ENCODE results near the gene CFAP65. TPM values are rescaled to one million over a fixed set of nuclear protein-coding genes. Genes with fewer than 3 reads are reported as not detected.

CFAP65 gene
- polyA plus RNA-seq, 3 donors, result not detected

- Mint-ChIP-seq H3K4me1 (peaks cover 13% of the 10 kb centered on the region), H3K27ac (no peak overlapping the region), H3K9me3 (peaks cover 0 to 28% (median 7%) of the 10 kb centered on the region in 7 donors), H3K27me3 (ENCODE audit: low read depth in 3 of 3) (peaks cover 86 to 100% (median 95%) of the 10 kb centered on the region in 3 donors), H3K4me3 (peak overlapping the region in 1 of 2 donors; percentile 61), H3K36me3 (peaks cover 0 to 4% of the 10 kb centered on the region in 2 donors)
- H3K27ac ChIP-seq (ENCODE audit: low read depth in 1 of 2, low read length in 2 of 2), result no peak overlapping the region
- no peaks in the 10 kb centered on the region for H3K79me2 ChIP-seq (ENCODE audit: insufficient read depth, low read length)
- H3K4me3 ChIP-seq (replicated peaks in 1 of 3; ENCODE audit: low read depth in 2 of 3, low read length in 3 of 3), result peak overlapping the region in 1 of 3 experiments; percentile 25
- intact Hi-C loops (cut with micrococcal nuclease), result loop anchor here in 1 of 2 donors (10.0 kb wide), 1 partner anchor 162 kb away; no protein-coding TSS in a partner anchor
- TF ChIP-seq CTCF (IDR thresholded peaks at IDR 0.05), result no peak
- peaks cover 3 to 13% of the 10 kb centered on the region in 2 donors for H3K4me1 ChIP-seq (ENCODE audit: control insufficient read depth in 1 of 2, insufficient read depth in 2 of 2, low read length in 2 of 2)
- DNase-seq, result no peak
- peaks cover 5 to 43% of the 10 kb centered on the region in 2 donors for H3K9me3 ChIP-seq (replicated peaks in 1 of 2; ENCODE audit: control insufficient read depth in 1 of 2, insufficient read depth in 1 of 2, low read length in 2 of 2)
- peak overlapping the region; percentile 52 for H3K4me2 ChIP-seq (replicated peaks; ENCODE audit: extremely low read depth, low read length, poor library complexity, severe bottlenecking)
- no peak overlapping the region for H2AFZ ChIP-seq (ENCODE audit: insufficient read depth, low read depth, low read length, poor library complexity, severe bottlenecking)
- WGBS (ENCODE audit: insufficient coverage), result under 1% methylated on average over 40 of the region's 44 CpGs
- H3K27me3 ChIP-seq (ENCODE audit: control insufficient read depth in 2 of 2, insufficient read depth in 2 of 2, low read length in 2 of 2), result peaks cover 75 to 99% of the 10 kb centered on the region in 2 donors
- no peaks in the 10 kb centered on the region for H3K36me3 ChIP-seq (replicated peaks in 1 of 2; ENCODE audit: control insufficient read depth in 1 of 2, insufficient read depth in 2 of 2, low read length in 2 of 2)
- no peaks in the 10 kb centered on the region for H4K20me1 ChIP-seq (ENCODE audit: insufficient read depth, low read length)
- H3K9ac ChIP-seq (ENCODE audit: insufficient read depth, low read length, poor library complexity, severe bottlenecking), result no peak overlapping the region
Observed at GRCh38 chr2:218992703-218993344, 48.5 kb downstream of the CFAP65 start.

DNA sequence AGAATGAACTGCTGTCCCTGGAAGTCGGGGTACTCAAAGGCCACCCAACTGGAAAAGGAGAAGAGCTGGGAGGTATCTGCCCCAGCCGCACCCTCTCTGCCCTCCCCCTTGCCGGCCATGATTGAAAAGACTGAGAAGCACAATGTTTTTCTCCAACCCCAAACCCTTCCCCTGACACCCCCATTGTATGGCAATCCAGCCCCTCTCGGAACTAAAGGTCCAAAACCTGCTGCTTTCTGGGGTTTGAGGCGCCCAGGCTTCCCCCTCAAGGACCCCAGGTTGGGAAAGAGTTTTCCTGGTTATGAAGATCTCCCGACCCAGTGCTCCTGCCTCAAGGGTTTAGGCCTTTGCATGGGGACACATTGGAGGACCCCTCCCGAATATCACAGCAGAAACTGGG, 49.1 kb downstream of the CFAP65 start:
- peaks cover 0 to 30% (median 7%) of the 10 kb centered on the region in 7 donors for H3K9me3 Mint-ChIP-seq
- no peak overlapping the region for H3K4me3 ChIP-seq (replicated peaks in 1 of 3; ENCODE audit: low read depth in 2 of 3, low read length in 3 of 3)
- no peaks in the 10 kb centered on the region for H3K79me2 ChIP-seq (ENCODE audit: insufficient read depth, low read length)
- H3K36me3 ChIP-seq (replicated peaks in 1 of 2; ENCODE audit: control insufficient read depth in 1 of 2, insufficient read depth in 2 of 2, low read length in 2 of 2), result no peaks in the 10 kb centered on the region
- peaks cover 5 to 43% of the 10 kb centered on the region in 2 donors for H3K9me3 ChIP-seq (replicated peaks in 1 of 2; ENCODE audit: control insufficient read depth in 1 of 2, insufficient read depth in 1 of 2, low read length in 2 of 2)
- peaks cover 76 to 100% of the 10 kb centered on the region in 2 donors for H3K27me3 ChIP-seq (ENCODE audit: control insufficient read depth in 2 of 2, insufficient read depth in 2 of 2, low read length in 2 of 2)
- peak overlapping the region in 1 of 2 donors; percentile 61 for H3K4me3 Mint-ChIP-seq
- no peak overlapping the region for H3K4me2 ChIP-seq (replicated peaks; ENCODE audit: extremely low read depth, low read length, poor library complexity, severe bottlenecking)
- no peak overlapping the region for H2AFZ ChIP-seq (ENCODE audit: insufficient read depth, low read depth, low read length, poor library complexity, severe bottlenecking)
- no peak overlapping the region for H3K27ac ChIP-seq (ENCODE audit: low read depth in 1 of 2, low read length in 2 of 2)
- no peaks in the 10 kb centered on the region for H4K20me1 ChIP-seq (ENCODE audit: insufficient read depth, low read length)
- H3K9ac ChIP-seq (ENCODE audit: insufficient read depth, low read length, poor library complexity, severe bottlenecking), result no peak overlapping the region
- DNase-seq, result no peak
- no peak for TF ChIP-seq CTCF (IDR thresholded peaks at IDR 0.05)
- H3K36me3 Mint-ChIP-seq, result peaks cover 0 to 3% of the 10 kb centered on the region in 2 donors
- H3K27me3 Mint-ChIP-seq (ENCODE audit: low read depth in 3 of 3), result peaks cover 90 to 100% (median 95%) of the 10 kb centered on the region in 3 donors
- peaks cover 13% of the 10 kb centered on the region for H3K4me1 Mint-ChIP-seq
- H3K4me1 ChIP-seq (ENCODE audit: control insufficient read depth in 1 of 2, insufficient read depth in 2 of 2, low read length in 2 of 2), result peaks cover 3 to 13% of the 10 kb centered on the region in 2 donors
- peak overlapping the region in 1 of 7 donors; percentile 72 for H3K27ac Mint-ChIP-seq
- WGBS (ENCODE audit: insufficient coverage), result 4% methylated on average over 5 of the region's 7 CpGs
- intact Hi-C loops (cut with micrococcal nuclease), result loop anchor here in 1 of 2 donors (10.0 kb wide), 1 partner anchor 163 kb away; no protein-coding TSS in a partner anchor
